ENCODE measurements around the gene STX12.

STX12 gene

GRCh38 chr1:27772932-27773825 lies at the start of gene STX12:
STX12 (plus strand) TSS chr1:27773219; CDS start chr1:27773308, 89 bp downstream.
- peak; percentile 99 for DNase-seq (ENCODE audit: low spot score)

GRCh38 chr1:27724961-27725373 lies 48.1 kb upstream of the STX12 start:
- peak; percentile 11 for DNase-seq (ENCODE audit: low spot score)

GRCh38 chr1:27725374-27726172 lies 47.4 kb upstream of the STX12 start, which contains the start of gene FAM76A:
FAM76A (plus strand) TSS chr1:27725961; CDS start chr1:27726081, 120 bp downstream.
- peak; percentile 100 for DNase-seq (ENCODE audit: low spot score)

- DNase-seq (ENCODE audit: low spot score): peak; percentile 82
Measured at GRCh38 chr1:27726173-27727044, 46.6 kb upstream of the STX12 start.

- DNase-seq (ENCODE audit: low spot score): peak; percentile 28
Measured at GRCh38 chr1:27727126-27727525, 45.9 kb upstream of the STX12 start.

GRCh38 chr1:27736252-27736651 lies 36.8 kb upstream of the STX12 start:
- no peak for DNase-seq (ENCODE audit: low spot score)

GRCh38 chr1:27741121-27741520 lies 31.9 kb upstream of the STX12 start:
- DNase-seq (ENCODE audit: low spot score): no peak

GRCh38 chr1:27744556-27744955 lies 28.5 kb upstream of the STX12 start:
- no peak for DNase-seq (ENCODE audit: low spot score)

- DNase-seq (ENCODE audit: low spot score): no peak
Measured at GRCh38 chr1:27745466-27745865, 27.6 kb upstream of the STX12 start.

GRCh38 chr1:27752360-27752759 lies 20.7 kb upstream of the STX12 start:
- DNase-seq (ENCODE audit: low spot score): no peak

- DNase-seq (ENCODE audit: low spot score): no peak
Measured at GRCh38 chr1:27755286-27755685, 17.7 kb upstream of the STX12 start.

GRCh38 chr1:27755865-27756264 lies 17.2 kb upstream of the STX12 start:
- DNase-seq (ENCODE audit: low spot score): no peak

GRCh38 chr1:27759236-27759635 lies 13.8 kb upstream of the STX12 start:
- DNase-seq (ENCODE audit: low spot score): no peak

GRCh38 chr1:27760426-27760825 lies 12.6 kb upstream of the STX12 start:
- DNase-seq (ENCODE audit: low spot score): no peak

GRCh38 chr1:27762033-27762432 lies 11.0 kb upstream of the STX12 start:
- no peak for DNase-seq (ENCODE audit: low spot score)

- no peak for DNase-seq (ENCODE audit: low spot score)
Measured at GRCh38 chr1:27763358-27763757, 9.7 kb upstream of the STX12 start.

- DNase-seq (ENCODE audit: low spot score): no peak
Measured at GRCh38 chr1:27770293-27770830, 2.7 kb upstream of the STX12 start.

- DNase-seq (ENCODE audit: low spot score): peak; percentile 59
Measured at GRCh38 chr1:27772036-27772931, 735 bp upstream of the STX12 start.

- peak; percentile 12 for DNase-seq (ENCODE audit: low spot score)
Measured at GRCh38 chr1:27773826-27774445, 917 bp downstream of the STX12 start.

- DNase-seq (ENCODE audit: low spot score): no peak
Measured at GRCh38 chr1:27774654-27775053, 1.6 kb downstream of the STX12 start.

Data from GM03348 (cell line).